ENCODE results near the gene ACAA2. TPM values are rescaled to one million over a fixed set of nuclear protein-coding genes. Genes with fewer than 3 reads are reported as not detected.

ACAA2 gene
- total and polyA plus RNA-seq, 4 donors = 55.6 to 1,315 (median 646) TPM

DNA sequence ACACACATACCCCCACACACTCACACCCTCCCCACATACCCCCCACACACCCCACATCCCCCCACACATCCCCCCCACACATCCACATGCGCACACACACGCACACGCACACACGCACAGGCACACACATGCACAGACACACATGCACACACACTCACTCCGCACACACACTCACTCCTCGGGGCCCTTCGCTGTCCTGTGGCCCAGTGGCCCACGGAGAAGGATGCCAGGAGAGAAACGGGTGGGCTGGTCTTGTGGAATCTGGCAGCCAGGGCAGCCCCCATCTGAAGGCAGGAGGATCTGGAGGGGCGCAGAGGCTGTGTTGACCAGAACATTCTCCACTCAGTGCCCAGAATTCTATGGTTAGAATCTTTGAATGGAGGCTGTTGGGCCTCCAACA lies 51.6 kb downstream of the ACAA2 start:
- no peak for DNase-seq (ENCODE audit: low spot score)

DNA sequence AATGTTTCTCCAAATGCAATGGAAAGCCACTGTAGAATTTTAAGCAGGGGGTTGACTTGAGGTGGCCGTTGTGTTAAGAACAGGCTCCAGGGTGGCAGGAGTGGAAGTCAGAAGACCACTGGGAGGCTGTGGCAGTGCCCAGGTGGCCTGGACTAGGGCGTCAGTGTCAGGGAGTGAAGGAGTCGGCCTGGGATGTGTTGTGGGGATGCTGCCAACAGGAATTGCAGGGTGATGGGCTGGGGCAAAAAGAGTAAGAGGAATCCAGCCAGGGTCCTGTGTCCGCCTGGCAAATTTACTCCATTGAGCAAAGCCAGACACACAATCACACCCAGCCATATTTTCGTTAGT lies 55.1 kb downstream of the ACAA2 start:
- no peak for DNase-seq (ENCODE audit: low spot score)
- Histone ChIP-seq H3K27ac (ENCODE audit: low read depth in 1 of 2, low read length in 2 of 2) (no peak overlapping the region), H3K36me3 (ENCODE audit: control insufficient read depth in 4 of 4, insufficient read depth in 3 of 4, low read depth in 1 of 4, low read length in 3 of 4) (no peaks in the 10 kb centered on the region), H3K9me3 (ENCODE audit: control insufficient read depth in 4 of 4, low read length in 3 of 4) (no peaks in the 10 kb centered on the region), H3K4me3 (ENCODE audit: low read depth in 1 of 3, low read length in 3 of 3) (no peak overlapping the region), H3K4me1 (ENCODE audit: control insufficient read depth in 4 of 4, insufficient read depth in 4 of 4, low read length in 3 of 4) (peaks cover 6 to 24% (median 18%) of the 10 kb centered on the region in 4 donors), H3K9ac (ENCODE audit: low read depth in 1 of 2, low read length in 2 of 2) (no peak overlapping the region), H3K27me3 (ENCODE audit: control insufficient read depth in 4 of 4, insufficient read depth in 4 of 4, low read length in 3 of 4) (no peaks in the 10 kb centered on the region)
- 95% methylated on average over 5 of the region's 5 CpGs for WGBS
- TF ChIP-seq, protein P1, sequence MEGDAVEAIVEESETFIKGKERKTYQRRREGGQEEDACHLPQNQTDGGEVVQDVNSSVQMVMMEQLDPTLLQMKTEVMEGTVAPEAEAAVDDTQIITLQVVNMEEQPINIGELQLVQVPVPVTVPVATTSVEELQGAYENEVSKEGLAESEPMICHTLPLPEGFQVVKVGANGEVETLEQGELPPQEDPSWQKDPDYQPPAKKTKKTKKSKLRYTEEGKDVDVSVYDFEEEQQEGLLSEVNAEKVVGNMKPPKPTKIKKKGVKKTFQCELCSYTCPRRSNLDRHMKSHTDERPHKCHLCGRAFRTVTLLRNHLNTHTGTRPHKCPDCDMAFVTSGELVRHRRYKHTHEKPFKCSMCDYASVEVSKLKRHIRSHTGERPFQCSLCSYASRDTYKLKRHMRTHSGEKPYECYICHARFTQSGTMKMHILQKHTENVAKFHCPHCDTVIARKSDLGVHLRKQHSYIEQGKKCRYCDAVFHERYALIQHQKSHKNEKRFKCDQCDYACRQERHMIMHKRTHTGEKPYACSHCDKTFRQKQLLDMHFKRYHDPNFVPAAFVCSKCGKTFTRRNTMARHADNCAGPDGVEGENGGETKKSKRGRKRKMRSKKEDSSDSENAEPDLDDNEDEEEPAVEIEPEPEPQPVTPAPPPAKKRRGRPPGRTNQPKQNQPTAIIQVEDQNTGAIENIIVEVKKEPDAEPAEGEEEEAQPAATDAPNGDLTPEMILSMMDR (IDR thresholded peaks at IDR 0.05; ENCODE audit: low read depth, low read length, missing input control) = no peak
- no peak for TF ChIP-seq RAD21 (IDR thresholded peaks at IDR 0.05)
- no peak for TF ChIP-seq TAF1 (conservative IDR thresholded peaks at IDR 0.05)
- no peak for TF ChIP-seq NR2F2 (IDR thresholded peaks at IDR 0.05)
- TF ChIP-seq, protein P2, sequence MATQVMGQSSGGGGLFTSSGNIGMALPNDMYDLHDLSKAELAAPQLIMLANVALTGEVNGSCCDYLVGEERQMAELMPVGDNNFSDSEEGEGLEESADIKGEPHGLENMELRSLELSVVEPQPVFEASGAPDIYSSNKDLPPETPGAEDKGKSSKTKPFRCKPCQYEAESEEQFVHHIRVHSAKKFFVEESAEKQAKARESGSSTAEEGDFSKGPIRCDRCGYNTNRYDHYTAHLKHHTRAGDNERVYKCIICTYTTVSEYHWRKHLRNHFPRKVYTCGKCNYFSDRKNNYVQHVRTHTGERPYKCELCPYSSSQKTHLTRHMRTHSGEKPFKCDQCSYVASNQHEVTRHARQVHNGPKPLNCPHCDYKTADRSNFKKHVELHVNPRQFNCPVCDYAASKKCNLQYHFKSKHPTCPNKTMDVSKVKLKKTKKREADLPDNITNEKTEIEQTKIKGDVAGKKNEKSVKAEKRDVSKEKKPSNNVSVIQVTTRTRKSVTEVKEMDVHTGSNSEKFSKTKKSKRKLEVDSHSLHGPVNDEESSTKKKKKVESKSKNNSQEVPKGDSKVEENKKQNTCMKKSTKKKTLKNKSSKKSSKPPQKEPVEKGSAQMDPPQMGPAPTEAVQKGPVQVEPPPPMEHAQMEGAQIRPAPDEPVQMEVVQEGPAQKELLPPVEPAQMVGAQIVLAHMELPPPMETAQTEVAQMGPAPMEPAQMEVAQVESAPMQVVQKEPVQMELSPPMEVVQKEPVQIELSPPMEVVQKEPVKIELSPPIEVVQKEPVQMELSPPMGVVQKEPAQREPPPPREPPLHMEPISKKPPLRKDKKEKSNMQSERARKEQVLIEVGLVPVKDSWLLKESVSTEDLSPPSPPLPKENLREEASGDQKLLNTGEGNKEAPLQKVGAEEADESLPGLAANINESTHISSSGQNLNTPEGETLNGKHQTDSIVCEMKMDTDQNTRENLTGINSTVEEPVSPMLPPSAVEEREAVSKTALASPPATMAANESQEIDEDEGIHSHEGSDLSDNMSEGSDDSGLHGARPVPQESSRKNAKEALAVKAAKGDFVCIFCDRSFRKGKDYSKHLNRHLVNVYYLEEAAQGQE (IDR thresholded peaks at IDR 0.05) = no peak
- TF ChIP-seq YY1 (IDR thresholded peaks at IDR 0.05) = no peak
- TF ChIP-seq EGR1 (IDR thresholded peaks at IDR 0.05; ENCODE audit: low read depth in 2 of 2) = no peak
- TF ChIP-seq RXRA (IDR thresholded peaks at IDR 0.05) = no peak
- TF ChIP-seq SP1 (IDR thresholded peaks at IDR 0.05) = no peak
- no peak for TF ChIP-seq HNF4G (IDR thresholded peaks at IDR 0.05)
- TF ChIP-seq FOXA2 (IDR thresholded peaks at IDR 0.05) = no peak
- TF ChIP-seq GABPA (IDR thresholded peaks at IDR 0.05 in 1 of 2, conservative IDR thresholded peaks at IDR 0.05 in 1 of 2) = no peak

More for the DNA sequence above, 51.6 kb downstream of the ACAA2 start:
- Histone ChIP-seq H3K9me3 (ENCODE audit: control insufficient read depth in 4 of 4, low read length in 3 of 4) (no peaks in the 10 kb centered on the region), H3K4me3 (ENCODE audit: low read depth in 1 of 3, low read length in 3 of 3) (no peak overlapping the region), H3K4me1 (ENCODE audit: control insufficient read depth in 4 of 4, insufficient read depth in 4 of 4, low read length in 3 of 4) (peaks cover 2 to 10% (median 8%) of the 10 kb centered on the region in 4 donors), H3K9ac (ENCODE audit: low read depth in 1 of 2, low read length in 2 of 2) (no peak overlapping the region), H3K36me3 (ENCODE audit: control insufficient read depth in 4 of 4, insufficient read depth in 3 of 4, low read depth in 1 of 4, low read length in 3 of 4) (no peaks in the 10 kb centered on the region), H3K27me3 (ENCODE audit: control insufficient read depth in 4 of 4, insufficient read depth in 4 of 4, low read length in 3 of 4) (no peaks in the 10 kb centered on the region), H3K27ac (ENCODE audit: low read depth in 1 of 2, low read length in 2 of 2) (no peak overlapping the region)
- TF ChIP-seq HNF4A (conservative IDR thresholded peaks at IDR 0.05) (no peak), HNF4G (IDR thresholded peaks at IDR 0.05) (no peak), JUND (IDR thresholded peaks at IDR 0.05) (no peak), RXRA (IDR thresholded peaks at IDR 0.05) (no peak)
- TF ChIP-seq, protein P3, sequence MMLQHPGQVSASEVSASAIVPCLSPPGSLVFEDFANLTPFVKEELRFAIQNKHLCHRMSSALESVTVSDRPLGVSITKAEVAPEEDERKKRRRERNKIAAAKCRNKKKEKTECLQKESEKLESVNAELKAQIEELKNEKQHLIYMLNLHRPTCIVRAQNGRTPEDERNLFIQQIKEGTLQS (IDR thresholded peaks at IDR 0.05) = no peak
- 83% methylated on average over 10 of the region's 10 CpGs for WGBS
